HG03175 (cell line): Measurements from ENCODE around the gene LAIR1.
A peak's percentile ranks its signal among the peaks of the same experiment; 100 is the strongest.
"Not testable (repeated sequence)": the region's sequence is repeated elsewhere in the genome, so short reads cannot be mapped to it uniquely, and the experiment has no call there.

ENCODE experiments used
- ATAC-seq: cut with Tn5 transposase; IDR thresholded peaks from one replicate; pipeline ENCODE4 v1.9.1; 2021; ENCODE audit warnings: mild to moderate bottlenecking, moderate library complexity; ENCODE audit not compliant: unreplicated experiment

Gene LAIR1, protein sequence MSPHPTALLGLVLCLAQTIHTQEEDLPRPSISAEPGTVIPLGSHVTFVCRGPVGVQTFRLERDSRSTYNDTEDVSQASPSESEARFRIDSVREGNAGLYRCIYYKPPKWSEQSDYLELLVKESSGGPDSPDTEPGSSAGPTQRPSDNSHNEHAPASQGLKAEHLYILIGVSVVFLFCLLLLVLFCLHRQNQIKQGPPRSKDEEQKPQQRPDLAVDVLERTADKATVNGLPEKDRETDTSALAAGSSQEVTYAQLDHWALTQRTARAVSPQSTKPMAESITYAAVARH

GRCh38 chr19:54364775-54365257, at the start of gene LAIR1:
Gene LAIR1, minus strand, starts transcription at chr19:54364931. Its CDS starts 127 bp downstream, at chr19:54364804.
- ATAC-seq, result no peak

- no peak for ATAC-seq
Observed at GRCh38 chr19:54414156-54414555, 49.4 kb upstream of the LAIR1 start.

DNA sequence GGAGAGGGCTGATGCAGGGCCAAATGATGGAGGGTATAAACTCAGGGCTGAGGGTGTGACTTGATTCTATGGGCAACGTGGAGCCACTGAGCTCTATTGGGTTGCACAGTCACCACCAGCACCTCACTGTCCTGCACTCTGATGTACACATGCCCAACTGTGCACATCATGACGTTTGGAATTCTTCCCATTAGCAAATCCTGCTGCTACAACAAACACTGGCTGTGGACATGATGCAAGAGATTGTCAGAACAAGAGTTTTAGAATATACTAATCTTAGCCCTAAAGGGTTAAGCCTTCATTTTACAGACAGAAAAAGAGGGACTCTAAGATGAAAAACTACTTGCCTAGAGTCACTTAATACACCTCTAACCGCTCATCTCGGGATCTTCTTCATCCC, 48.1 kb upstream of the LAIR1 start:
- no peak for ATAC-seq

DNA sequence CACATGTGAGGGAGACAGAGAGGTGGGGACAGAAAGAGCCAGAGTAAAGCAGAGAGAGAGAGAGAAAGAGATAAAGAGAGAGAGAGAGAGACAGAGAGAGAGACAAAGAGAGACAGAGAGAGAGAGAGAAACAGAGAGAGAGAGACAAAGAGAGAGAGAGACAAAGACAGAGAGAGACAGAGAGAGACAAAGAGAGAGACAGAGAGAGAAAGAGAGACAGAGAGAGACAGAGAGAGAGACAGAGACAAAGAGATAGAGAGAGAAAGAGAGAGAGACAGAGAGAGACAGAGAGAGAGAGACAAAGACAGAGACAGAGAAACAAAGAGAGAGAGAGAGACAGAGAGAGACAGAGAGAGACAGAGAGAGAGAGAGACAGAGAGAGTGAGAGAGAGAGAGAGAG, 46.3 kb upstream of the LAIR1 start:
- no peak for ATAC-seq

DNA sequence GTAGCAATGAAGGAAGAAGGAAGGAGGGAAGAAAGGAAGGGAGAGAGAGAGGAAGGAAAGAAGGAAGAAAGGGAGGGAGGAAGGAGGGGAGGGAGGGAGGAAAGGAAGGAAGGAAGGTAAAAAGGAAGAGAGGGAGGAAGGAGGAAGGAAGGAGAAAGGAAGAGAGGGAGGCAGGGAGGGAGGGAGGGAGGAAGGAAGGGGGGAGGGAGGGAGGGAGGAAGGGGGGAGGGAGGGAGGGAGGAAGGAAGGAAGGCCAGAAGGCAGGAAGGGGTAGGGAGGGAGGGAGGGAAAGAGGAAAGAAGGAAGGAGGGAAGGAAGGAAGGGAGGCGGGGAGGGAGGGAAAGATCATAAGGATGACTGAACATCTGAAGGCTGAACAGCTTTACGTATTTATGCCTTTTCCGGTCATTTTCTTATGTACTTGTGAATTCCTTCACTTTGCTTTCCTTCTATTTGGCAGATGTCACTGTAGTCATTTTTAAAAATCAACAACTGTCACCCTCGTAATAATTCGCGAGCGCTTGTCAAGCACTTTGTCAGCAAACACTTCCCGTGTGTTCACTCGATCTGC, 43.8 kb upstream of the LAIR1 start:
- ATAC-seq, result no peak

DNA sequence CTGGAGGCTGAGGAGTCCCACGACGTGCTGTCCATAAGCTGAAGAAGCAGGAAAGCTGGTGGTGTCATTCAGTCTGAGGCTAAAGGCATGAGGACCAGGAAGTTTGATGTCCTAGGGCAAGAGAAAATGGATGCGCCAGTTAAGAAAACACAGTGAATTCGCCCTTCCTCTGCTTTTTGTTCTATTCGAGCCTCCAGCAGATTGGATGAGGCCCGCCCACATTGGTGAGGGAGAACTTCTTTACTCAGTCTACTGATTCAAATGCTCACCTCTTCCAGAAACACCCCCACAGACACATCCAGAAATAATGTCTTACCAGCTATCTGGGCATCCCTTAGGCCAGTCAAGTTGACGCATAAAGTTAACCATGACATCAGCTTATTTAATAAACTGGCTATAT, 43.0 kb upstream of the LAIR1 start:
- no peak for ATAC-seq

GRCh38 chr19:54405628-54406027, 40.9 kb upstream of the LAIR1 start:
- ATAC-seq, result no peak

GRCh38 chr19:54403054-54403453, 38.3 kb upstream of the LAIR1 start:
- no peak for ATAC-seq

GRCh38 chr19:54400913-54401312, 36.2 kb upstream of the LAIR1 start:
- ATAC-seq, result no peak

DNA sequence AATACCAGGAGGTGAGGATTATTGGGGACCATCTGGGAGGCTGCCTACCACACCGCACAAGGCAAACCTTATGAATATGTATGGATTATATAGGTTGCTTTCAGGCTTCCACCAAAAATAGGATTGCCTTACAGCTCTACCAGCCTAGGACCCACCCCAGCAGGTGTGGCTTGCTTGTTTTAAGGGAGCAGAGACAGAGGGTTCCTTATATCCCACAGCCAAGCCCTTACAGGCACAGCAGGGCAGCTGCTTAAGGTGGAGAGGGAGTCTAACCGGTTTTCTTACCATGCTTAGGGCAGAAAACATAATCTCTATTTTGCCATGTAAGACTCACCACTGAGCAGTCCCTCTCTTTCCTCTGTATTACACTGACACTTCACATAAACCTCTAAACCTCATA, 34.5 kb upstream of the LAIR1 start:
- ATAC-seq, result no peak

DNA sequence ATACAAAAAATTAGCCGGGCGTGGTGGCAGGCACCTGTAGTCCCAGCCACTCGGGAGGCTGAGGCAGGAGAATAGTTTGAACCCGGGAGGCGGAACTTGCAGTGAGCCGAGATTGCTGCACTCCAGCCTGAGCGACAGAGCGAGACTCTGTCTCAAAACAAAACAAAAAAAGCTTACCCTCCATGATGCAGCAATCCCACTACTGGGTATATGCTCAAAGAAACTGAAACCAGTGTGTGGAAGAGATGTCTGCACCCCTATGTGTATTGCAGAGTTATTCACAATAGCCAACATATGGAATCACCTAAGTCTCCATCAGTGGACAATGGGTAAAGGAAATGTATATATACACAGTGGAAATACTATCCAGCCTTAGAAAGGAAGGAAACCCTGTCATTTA, 31.0 kb upstream of the LAIR1 start:
- ATAC-seq, result no peak

DNA sequence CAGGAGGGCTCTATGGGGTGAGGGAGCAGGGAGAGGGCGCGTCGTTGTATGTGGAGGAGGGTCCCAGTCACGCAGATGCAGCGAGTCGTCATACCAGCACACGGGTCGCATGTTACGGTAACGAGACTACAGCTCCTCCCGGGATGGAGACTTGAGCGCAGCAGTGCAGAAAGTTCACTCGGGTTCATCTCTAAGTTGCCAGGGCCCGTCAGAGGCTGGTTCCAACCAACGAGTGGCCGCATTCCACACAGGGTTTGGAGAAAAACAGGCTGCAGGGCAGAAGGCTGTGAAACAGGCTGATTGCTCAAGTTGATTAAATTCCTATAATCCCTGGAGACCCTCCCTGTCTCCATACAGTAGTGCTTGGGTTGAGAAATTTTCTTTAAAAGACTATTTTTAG, 28.6 kb upstream of the LAIR1 start:
- ATAC-seq, result no peak

- ATAC-seq, result no peak
Observed at GRCh38 chr19:54392105-54392504, 27.4 kb upstream of the LAIR1 start.

DNA sequence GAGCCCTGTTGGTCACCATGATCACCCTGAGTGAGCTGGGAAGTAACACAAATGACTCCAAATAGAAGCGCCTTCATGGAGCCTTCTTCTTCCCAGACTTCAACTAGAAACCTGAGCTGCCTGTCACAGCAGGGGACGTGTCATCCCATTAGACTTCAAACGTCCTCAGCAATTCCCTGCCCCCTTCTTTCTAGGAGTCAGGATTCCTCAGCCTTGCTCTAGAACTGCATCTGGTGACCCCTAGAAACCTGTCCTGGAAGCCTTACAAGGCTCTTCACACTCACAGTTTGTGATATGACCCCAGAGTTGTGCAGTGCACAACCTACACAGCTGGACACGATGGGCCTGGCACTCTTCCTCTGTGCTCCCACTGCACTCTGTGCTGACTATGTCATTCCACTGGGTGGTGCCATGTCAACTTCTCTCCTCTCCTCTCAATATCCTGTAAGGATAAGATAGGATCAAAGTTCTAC, 26.9 kb upstream of the LAIR1 start:
- no peak for ATAC-seq

- no peak for ATAC-seq
Observed at GRCh38 chr19:54390942-54391577, 26.3 kb upstream of the LAIR1 start.

DNA sequence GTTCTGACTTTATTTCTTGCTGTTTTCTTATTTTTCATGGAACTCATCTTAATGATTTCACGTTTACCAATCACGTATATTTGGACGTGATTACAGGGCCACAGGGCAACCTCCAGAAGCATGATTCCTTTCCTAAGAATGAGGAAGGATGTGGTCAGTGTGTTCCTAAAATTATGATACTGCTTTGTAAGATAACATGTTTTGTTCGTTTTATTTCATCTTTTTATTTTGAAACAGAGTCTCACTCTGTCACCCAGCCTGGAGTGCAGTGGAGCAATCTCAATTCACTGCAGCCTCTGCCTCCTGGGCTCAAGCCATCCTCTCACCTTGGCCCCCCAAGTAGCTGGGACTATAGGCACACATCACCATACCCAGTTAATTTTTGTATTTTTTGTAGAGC, 24.8 kb upstream of the LAIR1 start:
- no peak for ATAC-seq

DNA sequence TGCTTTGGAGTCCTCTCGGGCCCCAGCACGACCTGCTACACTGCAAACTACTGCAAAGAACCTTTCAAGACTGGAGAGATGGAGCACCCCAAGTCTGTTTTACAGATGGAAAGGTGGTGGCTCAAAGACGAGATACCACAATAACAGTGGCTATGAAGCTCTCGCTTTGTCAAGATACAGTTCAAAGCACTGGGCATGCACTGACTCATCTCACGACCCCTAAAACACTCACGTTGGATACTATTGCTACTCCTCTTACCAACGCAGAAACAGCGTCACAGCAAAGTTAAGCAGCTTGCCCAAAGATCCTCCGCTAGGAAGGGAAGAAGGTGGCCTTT, 24.0 kb upstream of the LAIR1 start:
- no peak for ATAC-seq

DNA sequence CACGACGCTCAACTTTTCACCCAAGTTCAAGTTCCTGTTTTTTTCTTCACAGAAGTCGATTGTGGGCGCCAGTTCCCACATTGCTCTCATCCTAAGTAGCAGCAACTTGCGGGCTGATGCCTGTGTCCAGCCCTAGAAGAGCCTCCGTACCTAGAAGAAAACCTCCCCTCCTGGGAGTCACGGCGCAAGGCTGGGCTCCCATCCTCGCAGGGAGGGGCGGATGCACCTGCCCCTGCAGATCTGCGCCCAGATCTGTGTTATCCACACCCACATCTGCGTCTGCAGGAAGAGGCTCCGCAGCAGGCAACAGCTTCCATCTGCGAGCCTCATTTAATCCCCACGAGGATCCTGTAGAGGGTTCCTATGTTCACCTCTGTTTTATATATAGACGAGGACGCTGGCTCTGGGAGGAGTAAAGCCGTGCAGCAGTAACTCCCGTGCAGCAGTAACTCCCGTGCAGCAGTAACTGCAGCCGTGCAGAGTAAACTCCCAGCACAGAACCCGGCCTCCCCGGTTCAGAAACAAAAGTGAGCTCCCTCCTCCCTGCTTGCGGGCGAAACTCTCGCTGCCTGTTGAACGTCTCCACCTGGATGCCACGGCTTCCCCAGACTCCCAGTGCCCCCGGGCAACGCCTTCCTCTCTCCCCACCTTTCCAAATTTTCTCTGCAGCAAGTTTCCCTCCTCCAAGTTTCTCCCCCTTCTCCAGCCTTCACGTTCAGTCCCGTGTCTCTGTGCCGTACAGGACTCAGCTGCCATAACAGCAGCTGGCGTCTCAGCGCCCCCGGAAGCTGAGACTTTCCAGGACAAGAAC, 23.5 kb upstream of the LAIR1 start:
- ATAC-seq, result peak; percentile 36

- no peak for ATAC-seq
Observed at GRCh38 chr19:54383330-54383729, 18.6 kb upstream of the LAIR1 start.

DNA sequence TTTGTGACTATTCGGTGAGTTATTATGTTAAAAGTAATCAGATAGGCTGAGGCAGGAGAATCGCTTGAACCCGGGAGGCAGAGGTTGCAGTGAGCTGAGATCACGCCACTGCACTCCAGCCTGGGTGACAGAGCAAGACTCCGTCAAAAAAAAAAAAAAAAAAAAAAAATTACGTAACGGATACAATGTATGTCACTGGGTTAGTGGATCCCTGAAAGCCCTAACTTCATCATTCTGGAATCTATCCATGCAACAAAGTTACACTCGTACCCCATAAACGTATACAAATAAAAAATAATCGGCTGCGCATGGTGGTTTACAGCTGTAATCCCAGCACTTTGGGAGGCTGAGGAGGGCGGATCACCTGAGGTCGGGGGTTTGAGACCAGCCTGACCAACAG, 17.3 kb upstream of the LAIR1 start:
- not testable (repeated sequence) for ATAC-seq

GRCh38 chr19:54380897-54381296, 16.2 kb upstream of the LAIR1 start:
- ATAC-seq, result no peak
